ENCODE results near the gene ZNF177. TPM values are rescaled to one million over a fixed set of nuclear protein-coding genes. Genes with fewer than 3 reads are reported as not detected.

Gene ZNF177
- total RNA-seq, 2 experiments from 2014 or later: 0.69 to 0.75 TPM

GRCh38 chr19:9352505-9352904 lies 10.3 kb upstream of the ZNF177 start:
- CTCF ChIA-PET: no interaction called here
- no peaks in the 10 kb centered on the region for H3K27me3 Mint-ChIP-seq
- no peaks in the 10 kb centered on the region for H3K4me1 Mint-ChIP-seq
- POLR2A ChIA-PET: no interaction called here
- DNase-seq: no peak
- peaks cover 7% of the 10 kb centered on the region for H3K36me3 Mint-ChIP-seq (ENCODE audit: low read depth)
- peaks cover 47% of the 10 kb centered on the region for H3K9me3 Mint-ChIP-seq
- H3K4me3 Mint-ChIP-seq: no peak overlapping the region
- no peak overlapping the region for H3K27ac Mint-ChIP-seq

GRCh38 chr19:9353011-9353410 lies 9.8 kb upstream of the ZNF177 start:
- no peak overlapping the region for H3K4me3 Mint-ChIP-seq
- POLR2A ChIA-PET: interaction anchor here (0.6 kb wide), 1 partner anchor 158 kb away, joined by 3 read pairs; no protein-coding TSS in a partner anchor
- no peaks in the 10 kb centered on the region for H3K4me1 Mint-ChIP-seq
- peaks cover 49% of the 10 kb centered on the region for H3K9me3 Mint-ChIP-seq
- H3K27ac Mint-ChIP-seq: no peak overlapping the region
- H3K27me3 Mint-ChIP-seq: no peaks in the 10 kb centered on the region
- no peak for DNase-seq
- CTCF ChIA-PET: interaction anchor here (0.6 kb wide), 1 partner anchor 220 kb away, joined by 3 read pairs; no protein-coding TSS in a partner anchor
- H3K36me3 Mint-ChIP-seq (ENCODE audit: low read depth): peaks cover 13% of the 10 kb centered on the region

- no peaks in the 10 kb centered on the region for H3K27me3 Mint-ChIP-seq
- CTCF ChIA-PET: no interaction called here
Observed at GRCh38 chr19:9354651-9355050, 8.2 kb upstream of the ZNF177 start.

GRCh38 chr19:9370738-9371619 lies 8.2 kb downstream of the ZNF177 start:
- H3K36me3 Mint-ChIP-seq (ENCODE audit: low read depth): peaks cover 1% of the 10 kb centered on the region
- ChIA-PET POLR2A (no interaction called here), CTCF (no interaction called here)
- DNase-seq: no peak
- no peak overlapping the region for H3K4me3 Mint-ChIP-seq
- no peaks in the 10 kb centered on the region for H3K27me3 Mint-ChIP-seq
- H3K9me3 Mint-ChIP-seq: peaks cover 50% of the 10 kb centered on the region
- H3K4me1 Mint-ChIP-seq: no peaks in the 10 kb centered on the region
- no peak overlapping the region for H3K27ac Mint-ChIP-seq

More at GRCh38 chr19:9354651-9355050, 8.2 kb upstream of the ZNF177 start:
- no peak overlapping the region for H3K27ac Mint-ChIP-seq
- POLR2A ChIA-PET: no interaction called here
- no peak for DNase-seq
- peaks cover 18% of the 10 kb centered on the region for H3K36me3 Mint-ChIP-seq (ENCODE audit: low read depth)
- H3K4me1 Mint-ChIP-seq: no peaks in the 10 kb centered on the region
- H3K9me3 Mint-ChIP-seq: peaks cover 40% of the 10 kb centered on the region
- no peak overlapping the region for H3K4me3 Mint-ChIP-seq

GRCh38 chr19:9381361-9381785 lies 18.6 kb downstream of the ZNF177 start:
- no peak overlapping the region for H3K27ac Mint-ChIP-seq
- no peak overlapping the region for H3K4me3 Mint-ChIP-seq
- H3K27me3 Mint-ChIP-seq: no peaks in the 10 kb centered on the region
- H3K4me1 Mint-ChIP-seq: no peaks in the 10 kb centered on the region
- CTCF ChIA-PET: no interaction called here
- H3K36me3 Mint-ChIP-seq (ENCODE audit: low read depth): peaks cover 53% of the 10 kb centered on the region
- DNase-seq: no peak
- H3K9me3 Mint-ChIP-seq: peaks cover 71% of the 10 kb centered on the region
- POLR2A ChIA-PET: no interaction called here

GRCh38 chr19:9406798-9407352 lies 44.1 kb downstream of the ZNF177 start:
- peak overlapping the region; percentile 80 for H3K27ac Mint-ChIP-seq
- H3K4me1 Mint-ChIP-seq: peaks cover 17% of the 10 kb centered on the region
- H3K36me3 Mint-ChIP-seq (ENCODE audit: low read depth): peaks cover 32% of the 10 kb centered on the region
- H3K27me3 Mint-ChIP-seq: no peaks in the 10 kb centered on the region
- ChIA-PET POLR2A (no interaction called here), CTCF (interaction anchor here (0.6 kb wide), 1 partner anchor 210 kb away, joined by 3 read pairs; no protein-coding TSS in a partner anchor)
- DNase-seq: peak; percentile 56
- peak overlapping the region; percentile 63 for H3K4me3 Mint-ChIP-seq
- peaks cover 57% of the 10 kb centered on the region for H3K9me3 Mint-ChIP-seq

GRCh38 chr19:9407827-9408226 lies 45.0 kb downstream of the ZNF177 start:
- Mint-ChIP-seq H3K27me3 (no peaks in the 10 kb centered on the region), H3K36me3 (ENCODE audit: low read depth) (peaks cover 41% of the 10 kb centered on the region), H3K9me3 (peaks cover 63% of the 10 kb centered on the region), H3K4me3 (peak overlapping the region; percentile 14), H3K4me1 (peaks cover 17% of the 10 kb centered on the region), H3K27ac (no peak overlapping the region)
- ChIA-PET CTCF (no interaction called here), POLR2A (no interaction called here)
- DNase-seq: no peak

GRCh38 chr19:9413240-9413954 lies 50.6 kb downstream of the ZNF177 start:
- Mint-ChIP-seq H3K4me3 (no peak overlapping the region), H3K9me3 (peaks cover 69% of the 10 kb centered on the region), H3K4me1 (no peaks in the 10 kb centered on the region), H3K27ac (no peak overlapping the region), H3K36me3 (ENCODE audit: low read depth) (peaks cover 78% of the 10 kb centered on the region), H3K27me3 (no peaks in the 10 kb centered on the region)
- POLR2A ChIA-PET: no interaction called here
- no peak for DNase-seq
- CTCF ChIA-PET: no interaction called here

GRCh38 chr19:9427941-9428340 lies 65.1 kb downstream of the ZNF177 start:
- CTCF ChIA-PET: interaction anchor here (0.5 kb wide), 1 partner anchor 810 kb away, joined by 4 read pairs; no protein-coding TSS in a partner anchor

GRCh38 chr19:9430444-9430843 lies 67.6 kb downstream of the ZNF177 start:
- DNase-seq: no peak
- Mint-ChIP-seq H3K9me3 (peaks cover 25% of the 10 kb centered on the region), H3K4me1 (peaks cover 16% of the 10 kb centered on the region), H3K27me3 (no peaks in the 10 kb centered on the region), H3K27ac (no peak overlapping the region), H3K4me3 (no peak overlapping the region), H3K36me3 (ENCODE audit: low read depth) (peaks cover 79% of the 10 kb centered on the region)
- ChIA-PET POLR2A (no interaction called here), CTCF (no interaction called here)

More at GRCh38 chr19:9427941-9428340, 65.1 kb downstream of the ZNF177 start:
- Mint-ChIP-seq H3K27me3 (no peaks in the 10 kb centered on the region), H3K36me3 (ENCODE audit: low read depth) (peaks cover 91% of the 10 kb centered on the region), H3K27ac (no peak overlapping the region), H3K4me1 (peaks cover 6% of the 10 kb centered on the region), H3K9me3 (peaks cover 37% of the 10 kb centered on the region), H3K4me3 (no peak overlapping the region)
- POLR2A ChIA-PET: no interaction called here
- no peak for DNase-seq

GRCh38 chr19:9431475-9431874 lies 68.7 kb downstream of the ZNF177 start:
- peak; percentile 39 for DNase-seq
- CTCF ChIA-PET: interaction anchor here (0.6 to 0.7 kb wide), 2 partner anchors 9 to 982 kb away, joined by 3 read pairs; no protein-coding TSS in a partner anchor
- Mint-ChIP-seq H3K36me3 (ENCODE audit: low read depth) (peaks cover 73% of the 10 kb centered on the region), H3K4me1 (peaks cover 24% of the 10 kb centered on the region), H3K27me3 (no peaks in the 10 kb centered on the region), H3K9me3 (peaks cover 20% of the 10 kb centered on the region), H3K4me3 (no peak overlapping the region), H3K27ac (no peak overlapping the region)
- POLR2A ChIA-PET: no interaction called here
